Skin of body (tissue), 2 donors: ENCODE data around the gene SLCO1C1. TPM values are rescaled to one million over a fixed set of nuclear protein-coding genes. Genes with fewer than 3 reads are reported as not detected.

ENCODE experiments used
- DNase-seq: peaks from one replicate; lab custom pipeline; 2025; lab: John Stamatoyannopoulos, UW
- total RNA-seq: library from RNA; depleted of rRNA; stranded (reverse); fragments of >200 nt; gene quantifications from one replicate; pipeline ENCODE4 v1.2.3, GENCODE V29; 2014

SLCO1C1 gene
- total RNA-seq, 1 donor from 2014 or later: 2.1 TPM

DNA sequence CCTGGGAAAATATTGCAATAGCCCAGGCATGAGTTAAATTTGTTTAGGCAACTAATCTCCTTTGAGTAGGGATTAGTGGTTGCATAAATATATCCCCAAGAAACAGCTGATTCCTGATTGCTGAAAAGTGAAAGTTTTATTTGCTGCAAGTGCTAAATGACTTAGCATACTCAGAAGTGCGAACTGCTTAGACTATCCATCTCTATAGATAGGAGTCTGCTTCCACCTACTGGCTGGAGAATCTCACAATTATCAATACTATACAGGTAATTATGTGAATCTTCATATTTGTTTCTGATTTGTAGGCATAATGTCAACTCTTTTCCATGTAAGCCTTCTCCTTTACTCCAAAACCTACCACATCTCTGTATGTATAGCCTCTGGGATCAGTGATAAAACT lies 103.4 kb downstream of the SLCO1C1 start:
- DNase-seq: peak; percentile 11

DNA sequence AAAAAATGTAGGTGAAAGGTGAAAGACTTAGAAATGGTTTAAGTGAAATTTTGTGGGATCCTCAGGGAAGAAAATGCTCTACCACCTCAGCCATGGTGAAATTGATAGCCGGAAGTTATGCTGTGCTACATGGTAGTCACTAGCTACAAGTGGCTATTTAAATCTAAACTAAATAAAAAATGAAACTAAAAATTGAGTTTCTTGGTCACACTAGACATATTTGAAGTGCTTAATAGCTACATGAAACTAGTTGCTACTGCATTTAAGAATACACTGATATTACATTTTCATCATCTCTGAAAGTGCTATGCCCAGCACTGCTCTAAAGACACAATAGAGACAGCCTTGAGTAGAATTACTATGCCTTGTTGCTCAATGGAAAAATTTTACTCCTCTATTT lies 105.0 kb downstream of the SLCO1C1 start:
- DNase-seq: no peak

DNA sequence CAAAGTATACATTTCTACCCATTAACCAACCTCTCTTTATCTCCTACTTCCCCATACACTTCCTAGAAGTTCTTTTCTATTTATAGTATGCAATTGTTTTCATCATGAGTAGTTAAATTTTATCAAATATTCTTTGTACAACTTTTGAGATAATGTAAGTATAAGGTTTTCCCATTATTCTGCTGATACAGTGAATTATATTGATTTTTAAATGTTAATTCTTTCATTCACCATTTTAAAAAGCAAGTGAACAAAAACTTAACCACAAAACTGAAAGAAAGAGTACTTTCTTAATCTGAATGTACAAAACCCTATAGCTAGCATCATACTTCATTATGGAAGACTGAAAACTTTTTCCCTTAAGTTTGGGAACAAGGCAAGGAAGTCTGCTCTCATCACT lies 105.9 kb downstream of the SLCO1C1 start:
- DNase-seq: no peak

Other genes with a start within 250 kb of the SLCO1C1 start
- gene SLCO1B3, start 115.4 kb downstream of the SLCO1C1 start, total RNA-seq: not detected